ENCODE data around the gene PDE3B. TPM values are rescaled to one million over a fixed set of nuclear protein-coding genes. Genes with fewer than 3 reads are reported as not detected.

PDE3B gene
- total RNA-seq, 1 donor from 2014 or later, result 3.1 TPM

GRCh38 chr11:14668731-14669301 lies 25.2 kb downstream of the PDE3B start:
- TF ChIP-seq, protein P1, sequence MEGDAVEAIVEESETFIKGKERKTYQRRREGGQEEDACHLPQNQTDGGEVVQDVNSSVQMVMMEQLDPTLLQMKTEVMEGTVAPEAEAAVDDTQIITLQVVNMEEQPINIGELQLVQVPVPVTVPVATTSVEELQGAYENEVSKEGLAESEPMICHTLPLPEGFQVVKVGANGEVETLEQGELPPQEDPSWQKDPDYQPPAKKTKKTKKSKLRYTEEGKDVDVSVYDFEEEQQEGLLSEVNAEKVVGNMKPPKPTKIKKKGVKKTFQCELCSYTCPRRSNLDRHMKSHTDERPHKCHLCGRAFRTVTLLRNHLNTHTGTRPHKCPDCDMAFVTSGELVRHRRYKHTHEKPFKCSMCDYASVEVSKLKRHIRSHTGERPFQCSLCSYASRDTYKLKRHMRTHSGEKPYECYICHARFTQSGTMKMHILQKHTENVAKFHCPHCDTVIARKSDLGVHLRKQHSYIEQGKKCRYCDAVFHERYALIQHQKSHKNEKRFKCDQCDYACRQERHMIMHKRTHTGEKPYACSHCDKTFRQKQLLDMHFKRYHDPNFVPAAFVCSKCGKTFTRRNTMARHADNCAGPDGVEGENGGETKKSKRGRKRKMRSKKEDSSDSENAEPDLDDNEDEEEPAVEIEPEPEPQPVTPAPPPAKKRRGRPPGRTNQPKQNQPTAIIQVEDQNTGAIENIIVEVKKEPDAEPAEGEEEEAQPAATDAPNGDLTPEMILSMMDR (IDR thresholded peaks at IDR 0.05; ENCODE audit: insufficient read depth, low read length, poor library complexity, severe bottlenecking), result no peak
- Histone ChIP-seq H3K36me3 (ENCODE audit: control insufficient read depth, insufficient read depth, low read length) (no peaks in the 10 kb centered on the region), H3K4me3 (ENCODE audit: low read depth, low read length) (no peak overlapping the region), H3K27me3 (ENCODE audit: control insufficient read depth, insufficient read depth, low read length) (no peaks in the 10 kb centered on the region)
- no peak for DNase-seq (ENCODE audit: low read depth)

GRCh38 chr11:14669499-14669898 lies 25.9 kb downstream of the PDE3B start:
- Histone ChIP-seq H3K4me3 (ENCODE audit: low read depth, low read length) (no peak overlapping the region), H3K36me3 (ENCODE audit: control insufficient read depth, insufficient read depth, low read length) (no peaks in the 10 kb centered on the region), H3K27me3 (ENCODE audit: control insufficient read depth, insufficient read depth, low read length) (no peaks in the 10 kb centered on the region)
- no peak for DNase-seq (ENCODE audit: low read depth)
- TF ChIP-seq, protein P1 (IDR thresholded peaks at IDR 0.05; ENCODE audit: insufficient read depth, low read length, poor library complexity, severe bottlenecking), result no peak

- DNase-seq (ENCODE audit: low read depth), result no peak
- Histone ChIP-seq H3K4me3 (ENCODE audit: low read depth, low read length) (no peak overlapping the region), H3K27me3 (ENCODE audit: control insufficient read depth, insufficient read depth, low read length) (no peaks in the 10 kb centered on the region), H3K36me3 (ENCODE audit: control insufficient read depth, insufficient read depth, low read length) (no peaks in the 10 kb centered on the region)
- TF ChIP-seq, protein P1 (IDR thresholded peaks at IDR 0.05; ENCODE audit: insufficient read depth, low read length, poor library complexity, severe bottlenecking), result no peak
Observed at GRCh38 chr11:14669958-14670357, 26.4 kb downstream of the PDE3B start.

DNA sequence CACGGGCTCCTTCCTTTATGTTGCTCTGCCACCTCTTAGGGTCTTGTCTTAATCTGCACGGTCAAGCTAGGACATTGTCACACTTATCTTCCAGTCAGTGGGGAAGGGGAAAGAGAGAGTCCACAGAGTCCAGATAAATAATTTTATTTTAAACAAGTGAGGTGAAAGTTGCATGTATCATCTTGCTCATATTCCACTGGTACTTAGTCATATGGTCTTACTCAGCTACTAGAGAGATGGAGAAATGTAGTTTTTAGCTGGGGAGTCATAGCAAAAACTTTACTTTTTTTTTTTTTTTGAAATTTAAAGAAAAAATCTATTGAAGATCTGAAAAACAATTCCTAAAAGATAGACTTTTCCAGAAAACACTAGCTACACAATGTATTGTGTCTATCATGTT lies 29.0 kb downstream of the PDE3B start:
- no peaks in the 10 kb centered on the region for H3K27me3 ChIP-seq (ENCODE audit: control insufficient read depth, insufficient read depth, low read length)
- DNase-seq (ENCODE audit: low read depth), result no peak
- no peak overlapping the region for H3K4me3 ChIP-seq (ENCODE audit: low read depth, low read length)
- no peaks in the 10 kb centered on the region for H3K36me3 ChIP-seq (ENCODE audit: control insufficient read depth, insufficient read depth, low read length)
- TF ChIP-seq, protein P1 (IDR thresholded peaks at IDR 0.05; ENCODE audit: insufficient read depth, low read length, poor library complexity, severe bottlenecking), result no peak

GRCh38 chr11:14673421-14673820 lies 29.8 kb downstream of the PDE3B start:
- Histone ChIP-seq H3K27me3 (ENCODE audit: control insufficient read depth, insufficient read depth, low read length) (no peaks in the 10 kb centered on the region), H3K36me3 (ENCODE audit: control insufficient read depth, insufficient read depth, low read length) (no peaks in the 10 kb centered on the region), H3K4me3 (ENCODE audit: low read depth, low read length) (no peak overlapping the region)
- TF ChIP-seq, protein P1 (IDR thresholded peaks at IDR 0.05; ENCODE audit: insufficient read depth, low read length, poor library complexity, severe bottlenecking), result no peak
- DNase-seq (ENCODE audit: low read depth), result no peak

DNA sequence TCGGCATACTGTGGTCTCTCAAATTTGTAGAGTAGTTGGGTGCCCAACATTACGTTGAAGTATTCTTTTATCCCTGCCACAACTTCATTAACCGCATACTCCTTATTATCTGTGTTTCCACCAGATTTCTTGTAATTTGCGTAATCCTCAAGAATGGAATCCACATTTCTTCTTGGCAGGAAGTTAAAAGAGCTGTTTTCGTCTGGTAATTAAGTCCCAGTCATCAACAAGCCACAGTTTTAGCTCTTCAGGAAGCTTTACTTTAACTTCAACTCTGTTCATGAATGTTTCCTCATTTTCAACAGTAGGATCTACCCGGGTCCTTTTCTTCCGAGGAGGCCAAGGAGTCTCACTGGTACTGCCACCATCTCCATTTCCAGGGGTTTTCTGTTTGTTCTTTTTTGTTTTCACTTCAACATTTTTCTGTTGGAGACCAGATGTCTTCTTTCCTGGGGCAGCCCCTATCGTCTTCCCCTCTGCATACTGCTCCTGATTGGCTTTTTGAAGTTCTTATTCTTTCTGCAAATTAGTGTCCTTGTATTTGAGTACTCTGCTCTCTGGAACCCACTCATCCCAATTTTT lies 30.3 kb downstream of the PDE3B start:
- TF ChIP-seq, protein P1 (IDR thresholded peaks at IDR 0.05; ENCODE audit: insufficient read depth, low read length, poor library complexity, severe bottlenecking), result no peak
- no peak for DNase-seq (ENCODE audit: low read depth)
- Histone ChIP-seq H3K27me3 (ENCODE audit: control insufficient read depth, insufficient read depth, low read length) (no peaks in the 10 kb centered on the region), H3K4me3 (ENCODE audit: low read depth, low read length) (no peak overlapping the region), H3K36me3 (ENCODE audit: control insufficient read depth, insufficient read depth, low read length) (no peaks in the 10 kb centered on the region)
